Measurements from ENCODE around the gene PHC3.

DNA sequence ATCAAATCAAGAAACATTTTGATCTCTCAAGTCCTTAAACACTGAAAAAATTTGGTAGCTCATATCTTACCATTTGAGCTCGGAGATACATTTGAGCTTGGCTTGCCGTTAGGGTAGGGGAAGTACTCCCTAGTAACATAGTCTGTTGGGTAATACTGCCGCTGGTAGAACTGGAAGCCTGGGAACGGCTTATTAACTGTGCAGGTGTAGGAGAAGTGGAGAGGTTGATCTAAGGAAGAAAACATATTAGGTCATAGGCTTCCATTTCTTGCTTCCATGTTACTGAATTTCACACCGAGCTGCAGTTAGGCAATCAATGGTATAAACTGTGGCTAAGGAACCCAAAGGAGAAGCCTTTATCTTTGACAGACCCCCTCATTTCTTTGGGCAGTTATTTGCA, 32.5 kb downstream of the PHC3 start:
- TF ChIP-seq, protein P1, sequence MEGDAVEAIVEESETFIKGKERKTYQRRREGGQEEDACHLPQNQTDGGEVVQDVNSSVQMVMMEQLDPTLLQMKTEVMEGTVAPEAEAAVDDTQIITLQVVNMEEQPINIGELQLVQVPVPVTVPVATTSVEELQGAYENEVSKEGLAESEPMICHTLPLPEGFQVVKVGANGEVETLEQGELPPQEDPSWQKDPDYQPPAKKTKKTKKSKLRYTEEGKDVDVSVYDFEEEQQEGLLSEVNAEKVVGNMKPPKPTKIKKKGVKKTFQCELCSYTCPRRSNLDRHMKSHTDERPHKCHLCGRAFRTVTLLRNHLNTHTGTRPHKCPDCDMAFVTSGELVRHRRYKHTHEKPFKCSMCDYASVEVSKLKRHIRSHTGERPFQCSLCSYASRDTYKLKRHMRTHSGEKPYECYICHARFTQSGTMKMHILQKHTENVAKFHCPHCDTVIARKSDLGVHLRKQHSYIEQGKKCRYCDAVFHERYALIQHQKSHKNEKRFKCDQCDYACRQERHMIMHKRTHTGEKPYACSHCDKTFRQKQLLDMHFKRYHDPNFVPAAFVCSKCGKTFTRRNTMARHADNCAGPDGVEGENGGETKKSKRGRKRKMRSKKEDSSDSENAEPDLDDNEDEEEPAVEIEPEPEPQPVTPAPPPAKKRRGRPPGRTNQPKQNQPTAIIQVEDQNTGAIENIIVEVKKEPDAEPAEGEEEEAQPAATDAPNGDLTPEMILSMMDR (conservative IDR thresholded peaks at IDR 0.05; ENCODE audit: low read length) = no peak
- TF ChIP-seq EZH2phosphoT487 (IDR thresholded peaks at IDR 0.05; ENCODE audit: borderline replicate concordance, low read depth, low read length) = no peak

All from OCI-LY7 (cell line).